T-helper 2 cell treated with Interferon-gamma antibody and Interleukin-4, amounts not matched to agents 100 ng/mL and 5 ng/mL, for 36 hours (primary cell): ENCODE measurements around the gene SYNRG. TPM values are rescaled to one million over a fixed set of nuclear protein-coding genes. Genes with fewer than 3 reads are reported as not detected.

ENCODE experiments used
- intact Hi-C: fragments of 100-400 bp; cut with micrococcal nuclease; formaldehyde crosslinking; loops from one replicate; pipeline ENCODE4 v1.15.1; 2023
- total RNA-seq: library from RNA; stranded (reverse); gene quantifications from 2 replicates; pipeline ENCODE4 v1.2.3, GENCODE V29; 2022

The SYNRG gene
- total RNA-seq, 1 donor from 2014 or later: 90.3 TPM

GRCh38 chr17:37481001-37481665, 128.1 kb downstream of the SYNRG start:
- intact Hi-C loops: no loop called here

- intact Hi-C loops: no loop called here
These were observed 128.8 kb downstream of the SYNRG start for GRCh38 chr17:37480427-37480826.

- intact Hi-C loops: no loop called here
These were observed 130.2 kb downstream of the SYNRG start for GRCh38 chr17:37479025-37479424.

GRCh38 chr17:37478187-37478586, 131.0 kb downstream of the SYNRG start:
- intact Hi-C loops: no loop called here

GRCh38 chr17:37476431-37477120, 132.6 kb downstream of the SYNRG start:
- intact Hi-C loops: no loop called here

GRCh38 chr17:37475731-37476420, 133.3 kb downstream of the SYNRG start:
- intact Hi-C loops: no loop called here

GRCh38 chr17:37470181-37470580, 139.0 kb downstream of the SYNRG start:
- intact Hi-C loops: no loop called here

GRCh38 chr17:37466471-37466870, 142.7 kb downstream of the SYNRG start:
- intact Hi-C loops: no loop called here

GRCh38 chr17:37465069-37465616, 144.1 kb downstream of the SYNRG start:
- intact Hi-C loops: no loop called here

Other genes with a start within 250 kb of the SYNRG start
- not detected in 2 replicates for gene C17orf78, start 233.4 kb downstream of the SYNRG start, total RNA-seq
- gene ACACA, start 202.6 kb downstream of the SYNRG start, total RNA-seq: 59.1 and 62.5 TPM in 2 replicates
- 44.1 and 44.6 TPM in 2 replicates for gene TADA2A, start 202.5 kb downstream of the SYNRG start, total RNA-seq
- 10.2 and 12.0 TPM in 2 replicates for gene DUSP14, start 119.5 kb downstream of the SYNRG start, total RNA-seq
- gene DDX52, start 34.0 kb upstream of the SYNRG start, total RNA-seq: 33.9 and 35.0 TPM in 2 replicates
- 0.70 and 1.0 TPM in 2 replicates for gene HNF1B, start 135.6 kb upstream of the SYNRG start, total RNA-seq